Measurements from ENCODE around the gene RSBN1.

- no peak for TF ChIP-seq POLR2A (IDR thresholded peaks at IDR 0.05)
- TF ChIP-seq, protein P1, sequence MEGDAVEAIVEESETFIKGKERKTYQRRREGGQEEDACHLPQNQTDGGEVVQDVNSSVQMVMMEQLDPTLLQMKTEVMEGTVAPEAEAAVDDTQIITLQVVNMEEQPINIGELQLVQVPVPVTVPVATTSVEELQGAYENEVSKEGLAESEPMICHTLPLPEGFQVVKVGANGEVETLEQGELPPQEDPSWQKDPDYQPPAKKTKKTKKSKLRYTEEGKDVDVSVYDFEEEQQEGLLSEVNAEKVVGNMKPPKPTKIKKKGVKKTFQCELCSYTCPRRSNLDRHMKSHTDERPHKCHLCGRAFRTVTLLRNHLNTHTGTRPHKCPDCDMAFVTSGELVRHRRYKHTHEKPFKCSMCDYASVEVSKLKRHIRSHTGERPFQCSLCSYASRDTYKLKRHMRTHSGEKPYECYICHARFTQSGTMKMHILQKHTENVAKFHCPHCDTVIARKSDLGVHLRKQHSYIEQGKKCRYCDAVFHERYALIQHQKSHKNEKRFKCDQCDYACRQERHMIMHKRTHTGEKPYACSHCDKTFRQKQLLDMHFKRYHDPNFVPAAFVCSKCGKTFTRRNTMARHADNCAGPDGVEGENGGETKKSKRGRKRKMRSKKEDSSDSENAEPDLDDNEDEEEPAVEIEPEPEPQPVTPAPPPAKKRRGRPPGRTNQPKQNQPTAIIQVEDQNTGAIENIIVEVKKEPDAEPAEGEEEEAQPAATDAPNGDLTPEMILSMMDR (IDR thresholded peaks at IDR 0.05): no peak
These were observed 68.2 kb downstream of the RSBN1 start for GRCh38 chr1:113744114-113744513.
